DND-41 (cell line): ENCODE measurements around the gene TRAPPC2L.

Source experiments
- ATAC-seq: fragments of 200-7000 bp; cut with Tn5 transposase; 3 replicates; pipeline ENCODE4 v1.9.1; 2021; ENCODE audit warnings: low read depth; ENCODE audit not compliant: insufficient read depth
- DNase-seq: peaks from one replicate; pipeline ENCODE4 v3.0.0-alpha.2; 2020
- H2AFZ ChIP-seq: 2 replicates; pipeline ENCODE4 v1.6.0; 2012; ENCODE audit warnings: low read depth, low read length
- H3K27ac ChIP-seq: 2 replicates; pipeline ENCODE4 v1.5.1; 2012; ENCODE audit warnings: low read length, inconsistent platforms
- H3K27me3 ChIP-seq: fragments of 200-600 bp; sonication (generic); 2 replicates; pipeline ENCODE4 v1.6.0; 2012; ENCODE audit warnings: low read length, mild to moderate bottlenecking, inconsistent platforms; ENCODE audit not compliant: insufficient read depth, poor library complexity
- H3K36me3 ChIP-seq: 2 replicates; pipeline ENCODE4 v1.5.1; 2012; ENCODE audit warnings: low read length, inconsistent platforms; ENCODE audit not compliant: insufficient read depth
- H3K4me1 ChIP-seq: 2 replicates; pipeline ENCODE4 v1.5.1; 2012; ENCODE audit warnings: mild to moderate bottlenecking, low read length; ENCODE audit not compliant: insufficient read depth
- H3K4me2 ChIP-seq: 2 replicates; pipeline ENCODE4 v1.6.0; 2012; ENCODE audit warnings: mild to moderate bottlenecking, moderate library complexity, low read length, inconsistent platforms; ENCODE audit not compliant: insufficient read depth
- H3K4me3 ChIP-seq, 2 experiments: fragments of 200-600 bp in 1 of 2; shearing (Covaris generic) in 1 of 2; 2 replicates each; pipeline ENCODE4 v1.5.1; 2012 to 2016; ENCODE audit warnings: inconsistent platforms in 2 of 2, low read length in 2 of 2, mild to moderate bottlenecking in 2 of 2, low read depth in 1 of 2, moderate library complexity in 1 of 2
- H3K79me2 ChIP-seq: 2 replicates; pipeline ENCODE4 v1.6.0; 2012; ENCODE audit warnings: low read length, inconsistent platforms; ENCODE audit not compliant: insufficient read depth
- H3K9ac ChIP-seq: 2 replicates; pipeline ENCODE4 v1.6.0; 2012; ENCODE audit warnings: low read depth, mild to moderate bottlenecking, inconsistent platforms, low read length, moderate library complexity
- H3K9me3 ChIP-seq: 2 replicates; pipeline ENCODE4 v1.5.1; 2012; ENCODE audit warnings: low read length, moderate library complexity, mild to moderate bottlenecking, inconsistent platforms; ENCODE audit not compliant: insufficient read depth, severe bottlenecking
- H4K20me1 ChIP-seq: 2 replicates; pipeline ENCODE4 v1.6.0; 2012; ENCODE audit warnings: low read length; ENCODE audit not compliant: insufficient read depth
- CTCF ChIP-seq: IDR thresholded peaks from 2 replicates; pipeline ENCODE4 v1.5.1; 2012; ENCODE audit warnings: borderline replicate concordance, low read length, moderate library complexity, mild to moderate bottlenecking; ENCODE audit not compliant: poor library complexity, severe bottlenecking; ENCODE audit errors: extremely low read depth
- EZH2 ChIP-seq: IDR thresholded peaks from 3 replicates; pipeline ENCODE4 v1.6.1; 2012; ENCODE audit warnings: borderline replicate concordance, low read depth, mild to moderate bottlenecking, moderate library complexity, low read length, inconsistent platforms; ENCODE audit not compliant: severe bottlenecking

TRAPPC2L gene

GRCh38 chr16:88816736-88817535 lies 40.0 kb upstream of the TRAPPC2L start:
- peaks cover 10% of the 10 kb centered on the region for H3K4me1 ChIP-seq
- peaks cover 3% of the 10 kb centered on the region; the same call in 1 of the 2 replicates for H3K79me2 ChIP-seq
- TF ChIP-seq EZH2: no peak
- TF ChIP-seq CTCF: no peak
- no peak overlapping the region for H3K4me2 ChIP-seq
- H3K27ac ChIP-seq: no peak overlapping the region
- DNase-seq (no peak), ATAC-seq (no peak)
- H3K36me3 ChIP-seq: peaks cover 3% of the 10 kb centered on the region
- H3K4me3 ChIP-seq: no peak overlapping the region
- H3K9me3 ChIP-seq: no peaks in the 10 kb centered on the region
- no peak overlapping the region for H3K9ac ChIP-seq
- H4K20me1 ChIP-seq: peaks cover 11% of the 10 kb centered on the region
- H2AFZ ChIP-seq: no peak overlapping the region
- no peaks in the 10 kb centered on the region for H3K27me3 ChIP-seq

GRCh38 chr16:88817785-88818574 lies 38.9 kb upstream of the TRAPPC2L start:
- no peak overlapping the region for H3K9ac ChIP-seq
- no peak overlapping the region for H3K4me3 ChIP-seq
- H3K36me3 ChIP-seq: peaks cover 10% of the 10 kb centered on the region
- H3K27me3 ChIP-seq: no peaks in the 10 kb centered on the region
- peaks cover 11% of the 10 kb centered on the region for H4K20me1 ChIP-seq
- H3K4me1 ChIP-seq: no peaks in the 10 kb centered on the region
- no peak for TF ChIP-seq CTCF
- TF ChIP-seq EZH2: no peak
- DNase-seq: no peak
- H3K9me3 ChIP-seq: no peaks in the 10 kb centered on the region
- ATAC-seq: no peak
- no peak overlapping the region for H2AFZ ChIP-seq
- H3K79me2 ChIP-seq: no peaks in the 10 kb centered on the region
- no peak overlapping the region for H3K4me2 ChIP-seq
- no peak overlapping the region for H3K27ac ChIP-seq

GRCh38 chr16:88818575-88818874 lies 38.4 kb upstream of the TRAPPC2L start:
- H3K4me3 ChIP-seq: no peak overlapping the region
- no peak overlapping the region for H3K27ac ChIP-seq
- H2AFZ ChIP-seq: no peak overlapping the region
- TF ChIP-seq EZH2 (no peak), CTCF (no peak)
- ATAC-seq (no peak), DNase-seq (no peak)
- peaks cover 10% of the 10 kb centered on the region for H3K36me3 ChIP-seq
- H3K9me3 ChIP-seq: no peaks in the 10 kb centered on the region
- H4K20me1 ChIP-seq: peaks cover 11% of the 10 kb centered on the region
- no peak overlapping the region for H3K9ac ChIP-seq
- no peaks in the 10 kb centered on the region for H3K79me2 ChIP-seq
- no peaks in the 10 kb centered on the region for H3K27me3 ChIP-seq
- H3K4me2 ChIP-seq: no peak overlapping the region
- H3K4me1 ChIP-seq: no peaks in the 10 kb centered on the region
